Panc1 (cell line): ENCODE measurements around the gene GPR162. TPM values are rescaled to one million over a fixed set of nuclear protein-coding genes. Genes with fewer than 3 reads are reported as not detected.

Experiments used
- ATAC-seq: fragments of 200-7000 bp; cut with Tn5 transposase; 2 replicates; pipeline ENCODE4 v1.9.1; 2020; ENCODE audit warnings: mild to moderate bottlenecking, moderate library complexity
- BruUV-seq: library from RNA; stranded (reverse); fragments of 400-500 nt; replicated peaks from 2 replicates; lab custom pipeline; 2021; lab: Mats Ljungman, UMichigan
- CTCF ChIA-PET: fragments of 300-600 bp; sonication (Branson Sonifier 250); formaldehyde crosslinking; loops from one replicate; lab custom pipeline; 2022; ENCODE audit warnings: antibody characterized with exemption; lab: Charles Lee
- POLR2A ChIA-PET: fragments of 300-600 bp; sonication (Branson Sonifier 250); formaldehyde crosslinking; loops from one replicate; lab custom pipeline; 2022; ENCODE audit warnings: antibody characterized with exemption; lab: Charles Lee
- DNase-seq: peaks from one replicate; pipeline ENCODE4 v3.0.0-alpha.2; 2010; ENCODE audit warnings: low read depth, low spot score
- H3K27ac ChIP-seq: 2 replicates; pipeline ENCODE4 v1.5.1; 2011; ENCODE audit warnings: mild to moderate bottlenecking, low read length, inconsistent platforms
- H3K27me3 ChIP-seq: fragments of 200-500 bp; sonication (Bioruptor generic); 2 replicates; pipeline ENCODE4 v1.6.0; 2014; ENCODE audit warnings: low read length, inconsistent platforms; ENCODE audit not compliant: control insufficient read depth, insufficient read depth
- H3K36me3 ChIP-seq: fragments of 200-500 bp; sonication (Bioruptor generic); 2 replicates; pipeline ENCODE4 v1.5.1; 2014; ENCODE audit warnings: inconsistent platforms, mild to moderate bottlenecking, low read length, moderate library complexity; ENCODE audit not compliant: control insufficient read depth, insufficient read depth
- H3K4me1 ChIP-seq: 2 replicates; pipeline ENCODE4 v1.5.1; 2011; ENCODE audit warnings: inconsistent platforms, mild to moderate bottlenecking, low read length, moderate library complexity; ENCODE audit not compliant: control insufficient read depth, insufficient read depth
- H3K4me3 ChIP-seq, 2 experiments: 2 replicates each; pipeline ENCODE4 v1.5.1; 2011 to 2012; ENCODE audit warnings: low read depth in 2 of 2, low read length in 2 of 2, mild to moderate bottlenecking in 2 of 2, inconsistent platforms in 1 of 2, moderate library complexity in 1 of 2
- H3K9me3 ChIP-seq: fragments of 200-500 bp; sonication (Bioruptor generic); 2 replicates; pipeline ENCODE4 v1.5.1; 2014; ENCODE audit warnings: low read depth, mild to moderate bottlenecking, inconsistent platforms, low read length, moderate library complexity; ENCODE audit not compliant: control insufficient read depth, insufficient read depth
- CTCF ChIP-seq: fragments of 450-650 bp; IDR thresholded peaks from 2 replicates; pipeline ENCODE4 v1.5.1; 2017; ENCODE audit warnings: mild to moderate bottlenecking
- POLR2AphosphoS5 ChIP-seq: IDR thresholded peaks from 2 replicates; pipeline ENCODE4 v1.6.1; 2012; ENCODE audit warnings: mild to moderate bottlenecking, low read depth, low read length, moderate library complexity
- REST ChIP-seq, 2 experiments: IDR thresholded peaks; 2 replicates each; pipeline ENCODE4 v1.6.1; 2011 to 2012; ENCODE audit warnings: low read depth in 2 of 2, control low read depth in 1 of 2, low read length in 1 of 2, mild to moderate bottlenecking in 1 of 2, moderate library complexity in 1 of 2; ENCODE audit not compliant: insufficient read depth in 1 of 2
- SIN3A ChIP-seq: IDR thresholded peaks from 2 replicates; pipeline ENCODE4 v1.6.1; 2012; ENCODE audit warnings: low read depth, mild to moderate bottlenecking, low read length, moderate library complexity, borderline replicate concordance; ENCODE audit not compliant: insufficient read depth
- TCF7L2 ChIP-seq: IDR thresholded peaks from 2 replicates; pipeline ENCODE4 v1.6.1; 2011; ENCODE audit warnings: mild to moderate bottlenecking, low read depth, low read length, inconsistent platforms
- in situ Hi-C: cut with HindIII; loops from 2 replicates; pipeline ENCODE4 v1.10.0; 2016; ENCODE audit warnings: low sequenced_read_pairs, low pct_unique_long_range_greater_than_20kb
- intact Hi-C: fragments of 100-400 bp; cut with micrococcal nuclease; formaldehyde crosslinking; loops from one replicate; pipeline ENCODE4 v1.10.0; 2022; ENCODE audit not compliant: unreplicated experiment
- total RNA-seq: library from RNA; stranded (reverse); gene quantifications from one replicate; pipeline ENCODE4 v1.2.1, GENCODE V29; 2021; ENCODE audit not compliant: unreplicated experiment

Gene GPR162
- total RNA-seq, 1 experiment from 2014 or later: 1.3 TPM

- BruUV-seq: no TSS peak
- no peak overlapping the region for H3K27ac ChIP-seq
- no peak for TF ChIP-seq CTCF
- TF ChIP-seq SIN3A: no peak
- no peak for TF ChIP-seq POLR2AphosphoS5
- TF ChIP-seq TCF7L2: no peak
- no peak for TF ChIP-seq REST (IDR thresholded peaks at IDR 0.05; ENCODE audit: insufficient read depth in 1 of 2, low read depth in 2 of 2, low read length in 1 of 2)
- in situ Hi-C loops: no loop called here
- intact Hi-C loops: no loop called here
- no peaks in the 10 kb centered on the region for H3K9me3 ChIP-seq
- no peaks in the 10 kb centered on the region for H3K27me3 ChIP-seq
- ATAC-seq: no peak
- peaks cover 4% of the 10 kb centered on the region; the same call in 1 of the 2 replicates for H3K4me1 ChIP-seq
- no peak overlapping the region for H3K4me3 ChIP-seq
- H3K36me3 ChIP-seq: no peaks in the 10 kb centered on the region
- CTCF ChIA-PET: interaction anchor here (0.5 kb wide), 1 partner anchor 115 kb away, joined by 5 read pairs; no protein-coding TSS in a partner anchor
- no peak for DNase-seq
- POLR2A ChIA-PET: no interaction called here
Observed at GRCh38 chr12:6779708-6780432, 41.8 kb upstream of the GPR162 start.

GRCh38 chr12:6780573-6780972 is 41.0 kb upstream of the GPR162 start:
- in situ Hi-C loops: no loop called here
- intact Hi-C loops: no loop called here
- POLR2A ChIA-PET: interaction anchor here (0.5 kb wide), 1 partner anchor 11 kb away, joined by 3 read pairs; no protein-coding TSS in a partner anchor
- DNase-seq (no peak), ATAC-seq (no peak)
- no peak overlapping the region for H3K27ac ChIP-seq
- BruUV-seq: no TSS peak
- no peak overlapping the region for H3K4me3 ChIP-seq
- peaks cover 4% of the 10 kb centered on the region; the same call in 1 of the 2 replicates for H3K4me1 ChIP-seq
- CTCF ChIA-PET: interaction anchor here (0.7 kb wide), 1 partner anchor 27 kb away, joined by 3 read pairs; the partner anchor contains the start of gene MLF2
- no peaks in the 10 kb centered on the region for H3K36me3 ChIP-seq
- H3K27me3 ChIP-seq: no peaks in the 10 kb centered on the region
- no peaks in the 10 kb centered on the region for H3K9me3 ChIP-seq
- TF ChIP-seq CTCF: no peak
- TF ChIP-seq POLR2AphosphoS5: no peak
- TF ChIP-seq SIN3A: no peak
- no peak for TF ChIP-seq REST (IDR thresholded peaks at IDR 0.05; ENCODE audit: insufficient read depth in 1 of 2, low read depth in 2 of 2, low read length in 1 of 2)
- TF ChIP-seq TCF7L2: no peak
